ENCODE results near the gene CARD8. TPM values are rescaled to one million over a fixed set of nuclear protein-coding genes. Genes with fewer than 3 reads are reported as not detected.
"Not testable (repeated sequence)": the region's sequence is repeated elsewhere in the genome, so short reads cannot be mapped to it uniquely, and the experiment has no call there.

The CARD8 gene
- total RNA-seq, 1 donor from 2014 or later, result 14.1 TPM

- no peaks in the 10 kb centered on the region for H3K27me3 ChIP-seq (ENCODE audit: control insufficient read depth, insufficient read depth, low read length)
- TF ChIP-seq CTCF (IDR thresholded peaks at IDR 0.05; ENCODE audit: insufficient read depth, low read length, poor library complexity, severe bottlenecking), result no peak
- H3K36me3 ChIP-seq (ENCODE audit: control insufficient read depth, insufficient read depth, low read length), result peaks cover 1% of the 10 kb centered on the region
- DNase-seq (ENCODE audit: low read depth), result no peak
- H3K4me3 ChIP-seq (ENCODE audit: low read depth, low read length), result no peak overlapping the region
These were observed 18.7 kb downstream of the CARD8 start for GRCh38 chr19:48237057-48237456.

GRCh38 chr19:48230555-48231129, 25.1 kb downstream of the CARD8 start:
- no peak for DNase-seq (ENCODE audit: low read depth)
- TF ChIP-seq CTCF (IDR thresholded peaks at IDR 0.05; ENCODE audit: insufficient read depth, low read length, poor library complexity, severe bottlenecking), result no peak
- no peak overlapping the region for H3K4me3 ChIP-seq (ENCODE audit: low read depth, low read length)
- H3K36me3 ChIP-seq (ENCODE audit: control insufficient read depth, insufficient read depth, low read length), result peaks cover 1% of the 10 kb centered on the region
- H3K27me3 ChIP-seq (ENCODE audit: control insufficient read depth, insufficient read depth, low read length), result no peaks in the 10 kb centered on the region

- Histone ChIP-seq H3K27me3 (ENCODE audit: control insufficient read depth, insufficient read depth, low read length) (no peaks in the 10 kb centered on the region), H3K36me3 (ENCODE audit: control insufficient read depth, insufficient read depth, low read length) (no peaks in the 10 kb centered on the region), H3K4me3 (ENCODE audit: low read depth, low read length) (no peak overlapping the region)
- no peak for TF ChIP-seq CTCF (IDR thresholded peaks at IDR 0.05; ENCODE audit: insufficient read depth, low read length, poor library complexity, severe bottlenecking)
- DNase-seq (ENCODE audit: low read depth), result no peak
These were observed 34.1 kb downstream of the CARD8 start for GRCh38 chr19:48221628-48222027.

GRCh38 chr19:48220784-48221183, 34.9 kb downstream of the CARD8 start:
- not testable (repeated sequence) for DNase-seq (ENCODE audit: low read depth)

GRCh38 chr19:48218997-48219396, 36.7 kb downstream of the CARD8 start:
- Histone ChIP-seq H3K27me3 (ENCODE audit: control insufficient read depth, insufficient read depth, low read length) (no peaks in the 10 kb centered on the region), H3K4me3 (ENCODE audit: low read depth, low read length) (no peak overlapping the region), H3K36me3 (ENCODE audit: control insufficient read depth, insufficient read depth, low read length) (no peaks in the 10 kb centered on the region)
- DNase-seq (ENCODE audit: low read depth), result no peak
- TF ChIP-seq CTCF (IDR thresholded peaks at IDR 0.05; ENCODE audit: insufficient read depth, low read length, poor library complexity, severe bottlenecking), result no peak

More at GRCh38 chr19:48220784-48221183, 34.9 kb downstream of the CARD8 start:
- H3K27me3 ChIP-seq (ENCODE audit: control insufficient read depth, insufficient read depth, low read length); H3K4me3 ChIP-seq (ENCODE audit: low read depth, low read length); H3K36me3 ChIP-seq (ENCODE audit: control insufficient read depth, insufficient read depth, low read length): not testable (repeated sequence)

GRCh38 chr19:48216933-48217332, 38.8 kb downstream of the CARD8 start:
- no peak overlapping the region for H3K4me3 ChIP-seq (ENCODE audit: low read depth, low read length)
- no peaks in the 10 kb centered on the region for H3K36me3 ChIP-seq (ENCODE audit: control insufficient read depth, insufficient read depth, low read length)
- no peak for DNase-seq (ENCODE audit: low read depth)
- no peaks in the 10 kb centered on the region for H3K27me3 ChIP-seq (ENCODE audit: control insufficient read depth, insufficient read depth, low read length)
- TF ChIP-seq CTCF (IDR thresholded peaks at IDR 0.05; ENCODE audit: insufficient read depth, low read length, poor library complexity, severe bottlenecking), result no peak

Data from kidney epithelial cell (primary cell).